Duodenal mucosa (tissue), 2 donors: ENCODE data around the gene IREB2.
"Not testable (repeated sequence)": the region's sequence is repeated elsewhere in the genome, so short reads cannot be mapped to it uniquely, and the experiment has no call there.

Experiments
- H3K27ac ChIP-seq: one replicate; pipeline ENCODE4 v1.7.0; 2013; ENCODE audit warnings: low read depth, low read length
- H3K27me3 ChIP-seq, 2 donors: one replicate each; pipeline ENCODE4 v1.7.0; 2013; ENCODE audit warnings: low read length in 2 of 2, control low read depth in 1 of 2; ENCODE audit not compliant: insufficient read depth in 2 of 2, control insufficient read depth in 1 of 2
- H3K36me3 ChIP-seq, 2 donors: one replicate each; pipeline ENCODE4 v1.7.0; 2013; ENCODE audit warnings: low read length in 2 of 2, control low read depth in 1 of 2; ENCODE audit not compliant: insufficient read depth in 2 of 2, control insufficient read depth in 1 of 2
- H3K4me1 ChIP-seq, 2 donors: one replicate each; pipeline ENCODE4 v1.7.0; 2013; ENCODE audit warnings: low read length in 2 of 2, control low read depth in 1 of 2; ENCODE audit not compliant: insufficient read depth in 2 of 2, control insufficient read depth in 1 of 2
- H3K4me3 ChIP-seq, 2 donors: one replicate each; pipeline ENCODE4 v1.7.0; 2013; ENCODE audit warnings: low read length in 2 of 2, low read depth in 1 of 2
- H3K9ac ChIP-seq, 2 donors: one replicate each; pipeline ENCODE4 v1.7.0; 2013; ENCODE audit warnings: low read length in 2 of 2, low read depth in 1 of 2
- H3K9me3 ChIP-seq, 2 donors: one replicate each; pipeline ENCODE4 v1.7.0; 2013; ENCODE audit warnings: low read length in 2 of 2, control low read depth in 1 of 2; ENCODE audit not compliant: control insufficient read depth in 1 of 2

The IREB2 gene

GRCh38 chr15:78539464-78540140 is 101.6 kb downstream of the IREB2 start:
- Histone ChIP-seq H3K27ac (peak overlapping the region; percentile 94), H3K4me3 (peak overlapping the region; percentile 95 to 97), H3K9ac (peak overlapping the region; percentile 90 to 98)
- not testable (repeated sequence) for H3K27me3 ChIP-seq, H3K36me3 ChIP-seq, H3K4me1 ChIP-seq, H3K9me3 ChIP-seq

GRCh38 chr15:78540141-78540870 is 102.3 kb downstream of the IREB2 start, which contains the start of gene PSMA4:
PSMA4 (plus strand) TSS chr15:78540444; CDS start chr15:78541928, 1,484 bp downstream.
- no peaks in the 10 kb centered on the region for H3K9me3 ChIP-seq
- H3K27me3 ChIP-seq = no peaks in the 10 kb centered on the region
- H3K9ac ChIP-seq = peak within 1 kb of the TSS; percentile 90 to 98
- peak within 1 kb of the TSS; percentile 94 for H3K27ac ChIP-seq
- H3K36me3 ChIP-seq = peaks cover 4 to 9% of the 10 kb centered on the region in 2 donors
- H3K4me1 ChIP-seq = peaks cover 7 to 10% of the 10 kb centered on the region in 2 donors
- H3K4me3 ChIP-seq = peak within 1 kb of the TSS; percentile 95 to 97

GRCh38 chr15:78540871-78541743 is 103.1 kb downstream of the IREB2 start:
- Histone ChIP-seq H3K4me1 (peaks cover 7 to 10% of the 10 kb centered on the region in 2 donors), H3K36me3 (peaks cover 12 to 17% of the 10 kb centered on the region in 2 donors), H3K27ac (peak overlapping the region; percentile 94), H3K4me3 (peak overlapping the region; percentile 95 to 97), H3K9ac (peak overlapping the region; percentile 90 to 98), H3K27me3 (no peaks in the 10 kb centered on the region), H3K9me3 (no peaks in the 10 kb centered on the region)

GRCh38 chr15:78541744-78542034 is 103.7 kb downstream of the IREB2 start:
- Histone ChIP-seq H3K9me3 (no peaks in the 10 kb centered on the region), H3K4me1 (peaks cover 7 to 10% of the 10 kb centered on the region in 2 donors), H3K27me3 (no peaks in the 10 kb centered on the region), H3K27ac (no peak overlapping the region), H3K36me3 (peaks cover 12 to 22% of the 10 kb centered on the region in 2 donors), H3K9ac (peak overlapping the region; percentile 14 to 90), H3K4me3 (peak overlapping the region; percentile 95 to 97)

- Histone ChIP-seq H3K4me1 (peaks cover 7 to 10% of the 10 kb centered on the region in 2 donors), H3K9me3 (no peaks in the 10 kb centered on the region), H3K36me3 (peaks cover 18 to 32% of the 10 kb centered on the region in 2 donors), H3K9ac (no peak overlapping the region), H3K27ac (no peak overlapping the region), H3K27me3 (no peaks in the 10 kb centered on the region), H3K4me3 (no peak overlapping the region)
Observed at GRCh38 chr15:78542647-78543046, 104.6 kb downstream of the IREB2 start.

- Histone ChIP-seq H3K4me3 (no peak overlapping the region), H3K36me3 (peaks cover 29 to 58% of the 10 kb centered on the region in 2 donors), H3K4me1 (no peaks in the 10 kb centered on the region), H3K9ac (no peak overlapping the region), H3K9me3 (no peaks in the 10 kb centered on the region), H3K27me3 (no peaks in the 10 kb centered on the region), H3K27ac (no peak overlapping the region)
Observed at GRCh38 chr15:78550194-78550593, 112.2 kb downstream of the IREB2 start.

GRCh38 chr15:78550815-78551214 is 112.8 kb downstream of the IREB2 start:
- Histone ChIP-seq H3K4me3 (no peak overlapping the region), H3K9me3 (no peaks in the 10 kb centered on the region), H3K27me3 (no peaks in the 10 kb centered on the region), H3K36me3 (peaks cover 23 to 52% of the 10 kb centered on the region in 2 donors), H3K4me1 (no peaks in the 10 kb centered on the region), H3K9ac (no peak overlapping the region), H3K27ac (no peak overlapping the region)
